ENCODE measurements around the gene ZGPAT.

ZGPAT gene

DNA sequence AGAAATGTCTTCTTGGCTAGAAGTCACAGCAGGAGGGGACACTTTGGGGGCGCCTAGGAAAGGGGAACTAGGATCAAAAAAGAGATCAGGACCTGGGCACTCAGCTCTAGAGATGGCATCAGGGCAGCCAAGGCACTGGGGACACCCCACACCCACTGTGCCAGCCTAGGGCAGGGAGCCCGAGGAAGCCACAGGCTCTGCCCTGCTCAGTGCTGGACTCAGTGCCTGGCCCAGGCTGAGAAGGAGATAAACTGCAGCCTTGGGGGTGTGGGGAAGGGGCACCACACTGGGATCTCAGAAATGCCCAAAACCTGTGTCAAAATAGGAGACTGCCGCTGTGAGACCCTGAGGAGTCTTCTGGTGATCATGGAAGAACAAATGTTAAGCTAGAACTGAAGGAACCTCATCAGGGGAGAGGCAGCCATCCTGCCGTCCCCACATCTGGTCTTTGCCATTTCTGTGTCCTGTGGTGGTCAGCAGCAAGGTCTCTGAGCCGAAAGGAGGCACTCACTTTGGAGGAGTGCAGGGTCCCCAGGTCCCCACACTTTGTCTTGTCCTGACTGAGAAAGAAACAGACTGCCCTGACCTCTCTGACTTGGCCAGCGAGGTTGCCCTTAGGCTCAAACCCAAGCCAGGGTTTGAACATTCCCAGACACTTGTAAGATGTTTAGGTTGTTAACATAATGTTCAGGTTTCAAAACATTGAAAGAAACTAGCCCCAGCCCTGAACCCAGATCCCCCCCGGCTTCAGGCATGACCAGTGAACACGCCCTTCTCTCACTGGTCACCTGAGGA lies 2.4 kb upstream of the ZGPAT start:
- Histone ChIP-seq H3K36me3 (ENCODE audit: insufficient read depth, low read length) (peaks cover 43% of the 10 kb centered on the region), H3F3A (ENCODE audit: insufficient read depth, low read length) (no peaks in the 10 kb centered on the region), H3K27ac (ENCODE audit: low read depth, low read length, poor library complexity, severe bottlenecking) (no peak overlapping the region), H3K79me2 (ENCODE audit: insufficient read depth, low read length) (peaks cover 3% of the 10 kb centered on the region; the same call in 1 of the 2 replicates), H2AFZ (ENCODE audit: low read length) (no peak overlapping the region), H3K9me3 (ENCODE audit: low read length) (no peaks in the 10 kb centered on the region), H3K9ac (ENCODE audit: low read length) (no peak overlapping the region), H3K27me3 (ENCODE audit: insufficient read depth, low read length) (no peaks in the 10 kb centered on the region), H3K4me2 (ENCODE audit: low read length) (no peak overlapping the region), H3K4me3 (ENCODE audit: low read depth, low read length, poor library complexity, severe bottlenecking) (no peak overlapping the region), H4K20me1 (ENCODE audit: insufficient read depth, low read length) (no peaks in the 10 kb centered on the region), H3K9me2 (ENCODE audit: low read depth, low read length) (no peaks in the 10 kb centered on the region), H3K4me1 (ENCODE audit: insufficient read depth, low read length, severe bottlenecking) (peaks cover 21% of the 10 kb centered on the region)
- no peak for TF ChIP-seq EZH2 (IDR thresholded peaks at IDR 0.05; ENCODE audit: borderline replicate concordance, low read length)
- TF ChIP-seq, protein P1, sequence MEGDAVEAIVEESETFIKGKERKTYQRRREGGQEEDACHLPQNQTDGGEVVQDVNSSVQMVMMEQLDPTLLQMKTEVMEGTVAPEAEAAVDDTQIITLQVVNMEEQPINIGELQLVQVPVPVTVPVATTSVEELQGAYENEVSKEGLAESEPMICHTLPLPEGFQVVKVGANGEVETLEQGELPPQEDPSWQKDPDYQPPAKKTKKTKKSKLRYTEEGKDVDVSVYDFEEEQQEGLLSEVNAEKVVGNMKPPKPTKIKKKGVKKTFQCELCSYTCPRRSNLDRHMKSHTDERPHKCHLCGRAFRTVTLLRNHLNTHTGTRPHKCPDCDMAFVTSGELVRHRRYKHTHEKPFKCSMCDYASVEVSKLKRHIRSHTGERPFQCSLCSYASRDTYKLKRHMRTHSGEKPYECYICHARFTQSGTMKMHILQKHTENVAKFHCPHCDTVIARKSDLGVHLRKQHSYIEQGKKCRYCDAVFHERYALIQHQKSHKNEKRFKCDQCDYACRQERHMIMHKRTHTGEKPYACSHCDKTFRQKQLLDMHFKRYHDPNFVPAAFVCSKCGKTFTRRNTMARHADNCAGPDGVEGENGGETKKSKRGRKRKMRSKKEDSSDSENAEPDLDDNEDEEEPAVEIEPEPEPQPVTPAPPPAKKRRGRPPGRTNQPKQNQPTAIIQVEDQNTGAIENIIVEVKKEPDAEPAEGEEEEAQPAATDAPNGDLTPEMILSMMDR (IDR thresholded peaks at IDR 0.05; ENCODE audit: low read length) = no peak

DNA sequence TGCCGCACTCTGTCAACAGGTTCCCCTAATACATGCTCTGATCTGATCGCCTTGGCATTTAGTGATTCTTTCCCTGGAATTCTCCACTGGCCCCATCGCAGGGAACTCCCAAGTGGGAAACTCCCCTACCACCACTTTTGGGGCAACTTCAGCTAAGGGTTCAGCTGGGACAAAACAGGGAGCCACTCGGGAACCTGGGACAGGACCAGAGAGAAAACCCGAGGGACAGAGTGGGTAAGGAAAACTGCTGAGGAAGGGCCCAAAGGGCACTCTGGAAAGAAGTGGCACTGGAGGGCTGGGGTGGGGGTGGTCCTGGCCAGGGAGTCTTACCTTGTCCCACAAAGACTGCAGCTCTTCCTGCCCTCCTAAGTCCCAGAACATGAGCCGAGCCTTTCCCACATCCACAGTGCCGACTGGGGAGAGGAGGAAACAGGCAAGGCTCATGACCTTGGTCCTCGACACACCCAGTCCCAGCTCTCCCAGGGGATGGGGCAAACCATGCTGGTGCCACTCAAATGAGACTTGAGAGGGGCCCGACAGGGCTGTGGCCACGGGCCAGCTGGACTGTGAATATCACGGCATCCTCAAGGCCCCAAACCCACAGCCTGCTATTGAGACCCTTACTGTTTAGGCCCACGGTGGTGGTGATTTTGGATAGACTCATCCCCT lies 1.7 kb upstream of the ZGPAT start:
- TF ChIP-seq, protein P1 (IDR thresholded peaks at IDR 0.05; ENCODE audit: low read length) = no peak
- TF ChIP-seq EZH2 (IDR thresholded peaks at IDR 0.05; ENCODE audit: borderline replicate concordance, low read length) = no peak
- Histone ChIP-seq H3F3A (ENCODE audit: insufficient read depth, low read length) (no peaks in the 10 kb centered on the region), H3K36me3 (ENCODE audit: insufficient read depth, low read length) (peaks cover 50% of the 10 kb centered on the region), H3K4me3 (ENCODE audit: low read depth, low read length, poor library complexity, severe bottlenecking) (peak overlapping the region; percentile 97), H3K27me3 (ENCODE audit: insufficient read depth, low read length) (no peaks in the 10 kb centered on the region), H3K79me2 (ENCODE audit: insufficient read depth, low read length) (peaks cover 3% of the 10 kb centered on the region; the same call in 1 of the 2 replicates), H3K9me2 (ENCODE audit: low read depth, low read length) (no peaks in the 10 kb centered on the region), H3K27ac (ENCODE audit: low read depth, low read length, poor library complexity, severe bottlenecking) (no peak overlapping the region), H2AFZ (ENCODE audit: low read length) (no peak overlapping the region), H3K9ac (ENCODE audit: low read length) (peak overlapping the region; percentile 94; the same call in 1 of the 2 replicates), H3K4me2 (ENCODE audit: low read length) (peak overlapping the region; percentile 99), H3K4me1 (ENCODE audit: insufficient read depth, low read length, severe bottlenecking) (peaks cover 21% of the 10 kb centered on the region), H4K20me1 (ENCODE audit: insufficient read depth, low read length) (no peaks in the 10 kb centered on the region), H3K9me3 (ENCODE audit: low read length) (0 out of 2 replicates have a peak, but pooled peaks cover under 1% of the 10 kb centered on the region)

DNA sequence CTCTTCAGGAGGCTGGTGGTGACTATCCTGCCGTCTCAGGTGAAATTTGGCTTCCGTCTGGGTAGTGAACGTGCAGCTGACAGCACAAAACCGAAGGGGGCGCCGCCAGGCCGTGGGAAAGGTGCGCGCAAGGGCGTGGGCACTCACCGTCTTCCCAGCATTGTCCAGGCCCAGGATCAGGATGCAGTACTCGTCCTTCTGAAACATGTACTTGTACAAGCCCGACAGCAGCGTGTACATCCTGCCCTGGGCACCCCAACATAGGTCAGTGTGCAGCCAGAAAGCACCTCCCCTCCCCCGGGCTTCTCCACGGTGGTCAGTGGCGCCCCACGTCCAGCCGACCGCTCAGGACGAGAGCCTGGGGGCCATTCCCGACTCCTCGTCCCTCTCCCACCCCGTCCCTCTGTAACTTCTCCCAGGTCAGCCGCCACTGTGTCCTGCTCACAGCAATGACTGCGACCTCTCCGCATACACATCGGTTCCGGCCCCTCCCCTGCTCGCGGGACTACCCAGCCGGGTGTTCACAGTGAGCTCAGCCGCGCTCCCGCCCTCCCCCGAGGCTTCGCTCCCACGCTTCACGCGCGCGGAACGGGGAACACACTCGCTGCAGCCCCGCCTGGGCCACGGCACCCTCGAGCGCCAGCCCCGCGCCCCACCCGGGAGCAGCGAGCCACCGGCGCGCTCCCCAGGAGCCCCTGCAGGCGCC lies 834 bp upstream of the ZGPAT start:
- peaks cover 3% of the 10 kb centered on the region for H3K79me2 ChIP-seq (ENCODE audit: insufficient read depth, low read length)
- no peaks in the 10 kb centered on the region for H4K20me1 ChIP-seq (ENCODE audit: insufficient read depth, low read length)
- H3K4me2 ChIP-seq (ENCODE audit: low read length) = peak overlapping the region; percentile 99
- H3K9me3 ChIP-seq (ENCODE audit: low read length) = peaks cover 5% of the 10 kb centered on the region
- peaks cover 21% of the 10 kb centered on the region for H3K4me1 ChIP-seq (ENCODE audit: insufficient read depth, low read length, severe bottlenecking)
- H3K4me3 ChIP-seq (ENCODE audit: low read depth, low read length, poor library complexity, severe bottlenecking) = peak overlapping the region; percentile 97
- TF ChIP-seq, protein P1 (IDR thresholded peaks at IDR 0.05; ENCODE audit: low read length) = peak; percentile 80
- TF ChIP-seq EZH2 (IDR thresholded peaks at IDR 0.05; ENCODE audit: borderline replicate concordance, low read length) = no peak
- H3K27ac ChIP-seq (ENCODE audit: low read depth, low read length, poor library complexity, severe bottlenecking) = no peak overlapping the region
- peaks cover 59% of the 10 kb centered on the region for H3K36me3 ChIP-seq (ENCODE audit: insufficient read depth, low read length)
- H3F3A ChIP-seq (ENCODE audit: insufficient read depth, low read length) = no peaks in the 10 kb centered on the region
- H3K9me2 ChIP-seq (ENCODE audit: low read depth, low read length) = no peaks in the 10 kb centered on the region
- no peaks in the 10 kb centered on the region for H3K27me3 ChIP-seq (ENCODE audit: insufficient read depth, low read length)
- H3K9ac ChIP-seq (ENCODE audit: low read length) = peak overlapping the region; percentile 94
- H2AFZ ChIP-seq (ENCODE audit: low read length) = no peak overlapping the region
